Measurements from ENCODE around the gene NFE2L3.

NFE2L3 gene

DNA sequence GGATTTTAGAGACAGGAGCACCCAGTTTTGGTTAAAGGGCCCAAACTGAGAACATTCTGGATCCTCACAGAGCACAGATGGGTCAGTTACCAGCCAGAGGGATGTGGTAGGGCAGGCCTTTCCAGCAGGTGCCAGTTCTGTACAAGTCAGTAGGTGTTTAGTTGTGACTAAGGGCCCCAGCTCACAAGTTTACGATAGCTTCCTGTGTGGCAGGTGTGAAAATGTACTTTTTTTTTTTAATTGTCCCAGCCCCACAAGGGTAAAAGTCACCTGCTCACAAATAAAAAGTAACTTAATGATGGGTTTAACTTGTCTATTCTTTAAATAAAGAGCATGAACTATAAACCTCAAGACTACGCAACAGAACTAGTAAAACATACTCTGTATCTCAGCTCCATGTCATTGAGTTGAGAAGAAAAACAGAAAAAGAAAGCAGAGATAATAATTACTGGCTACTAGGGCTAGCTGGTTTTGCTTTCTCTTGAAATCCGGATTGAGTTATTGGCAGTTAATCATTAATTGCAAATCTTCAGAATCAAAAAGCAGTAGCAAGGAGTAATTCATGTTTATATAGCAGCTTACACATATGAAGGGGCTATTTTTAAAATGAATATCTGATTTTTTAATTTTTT, 15.4 kb downstream of the NFE2L3 start:
- DNase-seq = no peak
- Histone ChIP-seq H3K27ac (no peak overlapping the region), H3K36me3 (peaks cover 0 to 13% (median 12%) of the 10 kb centered on the region in 3 donors), H3K4me1 (no peaks in the 10 kb centered on the region), H3K4me3 (no peak overlapping the region), H3K9me3 (no peaks in the 10 kb centered on the region), H3K27me3 (no peaks in the 10 kb centered on the region)
- intact Hi-C loops (cut with DNase I; ENCODE audit: low total_unique reads) = no loop called here
- TF ChIP-seq, protein P1, sequence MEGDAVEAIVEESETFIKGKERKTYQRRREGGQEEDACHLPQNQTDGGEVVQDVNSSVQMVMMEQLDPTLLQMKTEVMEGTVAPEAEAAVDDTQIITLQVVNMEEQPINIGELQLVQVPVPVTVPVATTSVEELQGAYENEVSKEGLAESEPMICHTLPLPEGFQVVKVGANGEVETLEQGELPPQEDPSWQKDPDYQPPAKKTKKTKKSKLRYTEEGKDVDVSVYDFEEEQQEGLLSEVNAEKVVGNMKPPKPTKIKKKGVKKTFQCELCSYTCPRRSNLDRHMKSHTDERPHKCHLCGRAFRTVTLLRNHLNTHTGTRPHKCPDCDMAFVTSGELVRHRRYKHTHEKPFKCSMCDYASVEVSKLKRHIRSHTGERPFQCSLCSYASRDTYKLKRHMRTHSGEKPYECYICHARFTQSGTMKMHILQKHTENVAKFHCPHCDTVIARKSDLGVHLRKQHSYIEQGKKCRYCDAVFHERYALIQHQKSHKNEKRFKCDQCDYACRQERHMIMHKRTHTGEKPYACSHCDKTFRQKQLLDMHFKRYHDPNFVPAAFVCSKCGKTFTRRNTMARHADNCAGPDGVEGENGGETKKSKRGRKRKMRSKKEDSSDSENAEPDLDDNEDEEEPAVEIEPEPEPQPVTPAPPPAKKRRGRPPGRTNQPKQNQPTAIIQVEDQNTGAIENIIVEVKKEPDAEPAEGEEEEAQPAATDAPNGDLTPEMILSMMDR (IDR thresholded peaks at IDR 0.05) = no peak

DNA sequence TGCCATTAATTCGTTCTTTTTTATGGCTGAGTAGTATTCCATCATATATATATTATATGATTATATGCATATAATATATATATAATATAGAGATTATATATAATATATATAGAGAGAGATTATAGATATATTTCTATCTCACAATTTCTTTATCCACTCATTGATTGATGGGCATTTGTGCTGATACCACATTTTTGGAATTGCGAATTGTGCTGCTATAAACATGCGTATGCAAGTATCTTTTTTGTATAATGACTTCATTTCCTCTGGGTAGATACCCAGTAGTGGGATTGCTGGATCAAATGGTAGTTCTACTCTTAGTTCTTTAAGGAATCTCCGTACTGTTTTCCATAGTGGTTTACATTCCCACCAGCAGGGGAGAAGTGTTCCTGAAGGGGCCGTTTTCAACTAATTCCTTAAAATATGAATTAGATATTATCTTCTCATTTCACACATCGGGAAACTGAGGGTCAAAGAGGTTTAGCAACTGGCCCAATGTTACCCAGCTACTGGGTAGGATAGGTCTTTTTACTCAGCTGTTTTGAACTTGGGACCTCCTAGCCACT, 16.5 kb downstream of the NFE2L3 start:
- Histone ChIP-seq H3K27me3 (no peaks in the 10 kb centered on the region), H3K4me1 (no peaks in the 10 kb centered on the region), H3K4me3 (no peak overlapping the region), H3K27ac (no peak overlapping the region), H3K36me3 (peaks cover 0 to 13% (median 12%) of the 10 kb centered on the region in 3 donors), H3K9me3 (no peaks in the 10 kb centered on the region)
- DNase-seq = no peak
- TF ChIP-seq, protein P1 (IDR thresholded peaks at IDR 0.05) = no peak
- intact Hi-C loops (cut with DNase I; ENCODE audit: low total_unique reads) = no loop called here

GRCh38 chr7:26169271-26169670, 17.3 kb downstream of the NFE2L3 start:
- no peak for DNase-seq
- Histone ChIP-seq H3K27ac (no peak overlapping the region), H3K4me1 (no peaks in the 10 kb centered on the region), H3K4me3 (no peak overlapping the region), H3K36me3 (peaks cover 0 to 13% (median 12%) of the 10 kb centered on the region in 3 donors), H3K9me3 (no peaks in the 10 kb centered on the region), H3K27me3 (no peaks in the 10 kb centered on the region)
- TF ChIP-seq, protein P1 (IDR thresholded peaks at IDR 0.05) = no peak
- intact Hi-C loops (cut with DNase I; ENCODE audit: low total_unique reads) = no loop called here

- no peaks in the 10 kb centered on the region for H3K4me1 ChIP-seq
- H3K27ac ChIP-seq = no peak overlapping the region
- H3K27me3 ChIP-seq = no peaks in the 10 kb centered on the region
- no peaks in the 10 kb centered on the region for H3K9me3 ChIP-seq
- no peak for DNase-seq
- H3K36me3 ChIP-seq = peaks cover 0 to 13% (median 12%) of the 10 kb centered on the region in 3 donors
- intact Hi-C loops (cut with DNase I; ENCODE audit: low total_unique reads) = no loop called here
- TF ChIP-seq, protein P1 (IDR thresholded peaks at IDR 0.05) = no peak
- H3K4me3 ChIP-seq = no peak overlapping the region
These were observed 18.7 kb downstream of the NFE2L3 start for GRCh38 chr7:26170663-26171062.

GRCh38 chr7:26171601-26172000, 19.6 kb downstream of the NFE2L3 start:
- Histone ChIP-seq H3K9me3 (no peaks in the 10 kb centered on the region), H3K27me3 (no peaks in the 10 kb centered on the region), H3K27ac (no peak overlapping the region), H3K4me1 (no peaks in the 10 kb centered on the region), H3K4me3 (no peak overlapping the region), H3K36me3 (peaks cover 0 to 13% (median 12%) of the 10 kb centered on the region in 3 donors)
- no peak for DNase-seq
- TF ChIP-seq, protein P1 (IDR thresholded peaks at IDR 0.05) = no peak
- intact Hi-C loops (cut with DNase I; ENCODE audit: low total_unique reads) = no loop called here

Measured in tibial artery (tissue), 4 donors.